Glutamatergic neuron (in vitro differentiated cells): ENCODE data around the gene HSPBP1. TPM values are rescaled to one million over a fixed set of nuclear protein-coding genes. Genes with fewer than 3 reads are reported as not detected.

Source experiments
- DNase-seq: peaks from one replicate; pipeline ENCODE4 v3.0.0; 2022
- H3K27ac Mint-ChIP-seq: one replicate; pipeline ENCODE4 v1.8.0; 2020; ENCODE audit warnings: mild to moderate bottlenecking, mixed read lengths, inconsistent platforms; ENCODE audit not compliant: unreplicated experiment
- H3K27me3 Mint-ChIP-seq: one replicate; pipeline ENCODE4 v1.8.0; 2020; ENCODE audit warnings: mild to moderate bottlenecking, moderate library complexity, mixed read lengths, inconsistent platforms; ENCODE audit not compliant: unreplicated experiment
- H3K36me3 Mint-ChIP-seq: one replicate; pipeline ENCODE4 v1.8.0; 2020; ENCODE audit warnings: mild to moderate bottlenecking, mixed read lengths, inconsistent platforms; ENCODE audit not compliant: unreplicated experiment
- H3K4me1 Mint-ChIP-seq: one replicate; pipeline ENCODE4 v1.8.0; 2020; ENCODE audit warnings: mild to moderate bottlenecking, low read depth, mixed read lengths, inconsistent platforms; ENCODE audit not compliant: unreplicated experiment
- H3K4me3 Mint-ChIP-seq: one replicate; pipeline ENCODE4 v1.8.0; 2020; ENCODE audit warnings: mild to moderate bottlenecking, mixed read lengths, inconsistent platforms; ENCODE audit not compliant: unreplicated experiment
- H3K9me3 Mint-ChIP-seq: one replicate; pipeline ENCODE4 v1.8.0; 2020; ENCODE audit warnings: mild to moderate bottlenecking, moderate library complexity, mixed read lengths, inconsistent platforms; ENCODE audit not compliant: unreplicated experiment
- total RNA-seq: library from RNA; stranded (reverse); fragmentation: NEBNext Ultra II Directional; extraction: Animal tissue kit (Norgen Biotek cat#: 25700); gene quantifications from one replicate; pipeline ENCODE4 v1.2.1, GENCODE V29; 2021; ENCODE audit not compliant: unreplicated experiment
- TF ChIP-seq, protein P1 (sequence below): fragments of 200-600 bp; sonication (generic); IDR thresholded peaks from one replicate; pipeline ENCODE4 v1.5.0; 2021; ENCODE audit not compliant: partially characterized antibody, unreplicated experiment

Gene HSPBP1
- total RNA-seq, 1 donor from 2014 or later: 41.5 TPM

DNA sequence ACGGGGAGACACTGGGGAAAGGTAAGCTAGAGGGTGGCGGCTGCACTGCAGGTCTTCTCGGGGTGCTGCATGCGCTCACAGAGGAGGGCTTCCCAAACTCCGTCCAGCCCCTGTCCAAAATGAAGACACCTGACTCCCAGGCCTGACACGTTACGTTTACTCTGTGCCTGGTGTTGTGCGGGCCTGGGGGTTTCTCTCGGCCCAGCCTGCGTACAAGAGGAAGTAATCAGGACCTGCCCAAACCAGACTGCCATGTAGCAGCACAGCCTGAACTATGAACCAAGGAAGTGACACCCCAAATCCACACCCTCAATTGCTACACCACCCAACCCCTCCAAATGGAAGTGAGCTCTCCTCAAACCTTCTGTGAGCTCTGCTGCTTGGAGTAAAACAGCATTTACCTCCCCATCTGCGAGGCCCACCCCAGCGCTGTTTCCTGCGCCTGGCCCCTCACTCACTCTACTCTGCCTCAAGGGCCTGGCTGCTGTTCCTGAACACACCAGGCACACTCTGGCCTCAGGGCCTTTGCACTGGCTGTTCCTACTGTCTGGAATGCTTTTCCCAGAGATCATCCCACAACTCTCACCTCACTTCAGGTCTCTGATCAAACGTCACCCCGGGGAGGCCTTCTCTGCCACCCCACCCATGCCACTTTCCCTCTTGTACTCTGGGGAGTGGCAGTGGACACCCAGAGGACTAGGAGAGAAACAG lies 3.0 kb downstream of the HSPBP1 start:
- TF ChIP-seq, protein P1, sequence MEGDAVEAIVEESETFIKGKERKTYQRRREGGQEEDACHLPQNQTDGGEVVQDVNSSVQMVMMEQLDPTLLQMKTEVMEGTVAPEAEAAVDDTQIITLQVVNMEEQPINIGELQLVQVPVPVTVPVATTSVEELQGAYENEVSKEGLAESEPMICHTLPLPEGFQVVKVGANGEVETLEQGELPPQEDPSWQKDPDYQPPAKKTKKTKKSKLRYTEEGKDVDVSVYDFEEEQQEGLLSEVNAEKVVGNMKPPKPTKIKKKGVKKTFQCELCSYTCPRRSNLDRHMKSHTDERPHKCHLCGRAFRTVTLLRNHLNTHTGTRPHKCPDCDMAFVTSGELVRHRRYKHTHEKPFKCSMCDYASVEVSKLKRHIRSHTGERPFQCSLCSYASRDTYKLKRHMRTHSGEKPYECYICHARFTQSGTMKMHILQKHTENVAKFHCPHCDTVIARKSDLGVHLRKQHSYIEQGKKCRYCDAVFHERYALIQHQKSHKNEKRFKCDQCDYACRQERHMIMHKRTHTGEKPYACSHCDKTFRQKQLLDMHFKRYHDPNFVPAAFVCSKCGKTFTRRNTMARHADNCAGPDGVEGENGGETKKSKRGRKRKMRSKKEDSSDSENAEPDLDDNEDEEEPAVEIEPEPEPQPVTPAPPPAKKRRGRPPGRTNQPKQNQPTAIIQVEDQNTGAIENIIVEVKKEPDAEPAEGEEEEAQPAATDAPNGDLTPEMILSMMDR: no peak
- Mint-ChIP-seq H3K9me3 (peaks cover 6% of the 10 kb centered on the region), H3K4me3 (no peak overlapping the region), H3K36me3 (peaks cover 3% of the 10 kb centered on the region), H3K27ac (no peak overlapping the region), H3K27me3 (no peaks in the 10 kb centered on the region), H3K4me1 (peaks cover 9% of the 10 kb centered on the region)
- DNase-seq: no peak

DNA sequence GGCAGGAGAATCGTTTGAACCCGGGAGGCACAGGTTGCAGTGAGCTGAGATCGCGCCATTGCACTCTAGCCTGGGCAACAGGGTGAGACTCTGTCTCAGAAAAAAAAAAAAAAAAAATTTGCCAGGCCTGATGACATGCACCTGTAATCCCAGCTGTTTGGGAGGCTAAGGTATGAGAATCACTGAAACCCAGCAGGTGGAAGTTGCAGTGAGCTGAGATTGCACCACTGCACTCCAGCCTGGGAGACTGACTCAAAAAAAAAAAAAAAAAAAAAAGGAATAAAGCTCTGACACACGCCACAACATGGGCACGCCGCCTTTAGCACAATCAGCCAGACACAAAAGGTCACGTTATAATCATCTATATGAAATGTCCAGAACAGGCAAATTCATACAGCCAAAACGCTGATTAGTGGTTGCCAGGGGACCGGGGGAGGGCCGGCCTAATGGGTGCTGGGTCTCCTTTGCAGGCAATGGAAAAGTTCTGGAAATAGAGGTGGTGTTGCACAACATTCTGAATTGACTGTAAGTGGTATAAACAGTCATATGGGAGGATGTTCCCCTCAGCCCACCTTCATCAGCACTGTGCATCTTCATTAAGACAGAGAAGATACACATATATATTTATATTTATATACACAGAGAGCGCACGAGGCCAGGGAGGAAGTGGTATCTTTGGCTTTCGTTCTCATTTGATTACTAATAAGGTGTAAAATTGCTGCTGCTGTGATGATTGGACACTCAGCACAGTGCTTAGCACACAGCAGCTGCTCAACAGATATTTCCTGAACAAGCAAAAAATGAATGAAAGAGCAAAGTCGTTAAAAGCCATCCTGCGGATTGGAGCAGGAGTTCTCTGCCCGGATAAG lies 3.8 kb downstream of the HSPBP1 start:
- TF ChIP-seq, protein P1: no peak
- peaks cover 3% of the 10 kb centered on the region for H3K36me3 Mint-ChIP-seq
- no peak for DNase-seq
- peaks cover 2% of the 10 kb centered on the region for H3K9me3 Mint-ChIP-seq
- peaks cover 9% of the 10 kb centered on the region for H3K4me1 Mint-ChIP-seq
- H3K27me3 Mint-ChIP-seq: peaks cover 3% of the 10 kb centered on the region
- no peak overlapping the region for H3K27ac Mint-ChIP-seq
- H3K4me3 Mint-ChIP-seq: no peak overlapping the region

DNA sequence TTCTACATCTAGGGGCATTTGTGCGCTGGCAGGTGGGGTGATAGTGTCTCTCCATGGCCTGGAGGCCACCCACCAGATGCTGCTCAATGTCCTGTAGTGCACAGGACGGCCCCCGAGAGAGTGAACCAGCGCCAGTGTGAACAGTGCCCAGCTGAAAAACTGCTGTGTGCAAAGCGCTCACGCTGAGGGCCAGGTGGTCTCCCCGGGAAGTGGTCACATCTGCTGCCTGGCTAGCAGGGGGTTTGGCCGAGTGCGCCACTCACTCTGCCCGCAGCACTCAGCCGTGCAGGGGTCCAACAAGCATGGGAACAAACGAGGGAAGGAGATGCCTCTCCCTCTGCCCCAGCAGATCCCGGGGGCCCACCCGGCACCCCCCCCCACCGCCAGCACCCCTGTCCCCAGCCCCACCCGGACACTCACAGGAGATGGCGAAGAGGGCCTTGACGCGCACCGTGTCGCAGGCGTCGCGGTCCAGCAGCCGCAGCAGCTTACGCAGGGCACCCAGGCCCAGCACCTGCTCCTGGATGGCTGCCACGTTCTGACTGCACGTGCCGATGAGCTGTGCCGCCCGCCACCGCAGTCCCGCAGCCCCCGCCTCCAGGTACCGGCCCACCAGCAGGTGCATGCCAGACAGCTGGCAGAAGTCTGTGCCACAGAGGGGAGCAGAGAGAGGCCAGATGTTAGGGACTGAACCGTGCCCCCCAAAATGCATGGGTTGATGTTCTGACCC lies 5.8 kb downstream of the HSPBP1 start:
- DNase-seq: no peak

DNA sequence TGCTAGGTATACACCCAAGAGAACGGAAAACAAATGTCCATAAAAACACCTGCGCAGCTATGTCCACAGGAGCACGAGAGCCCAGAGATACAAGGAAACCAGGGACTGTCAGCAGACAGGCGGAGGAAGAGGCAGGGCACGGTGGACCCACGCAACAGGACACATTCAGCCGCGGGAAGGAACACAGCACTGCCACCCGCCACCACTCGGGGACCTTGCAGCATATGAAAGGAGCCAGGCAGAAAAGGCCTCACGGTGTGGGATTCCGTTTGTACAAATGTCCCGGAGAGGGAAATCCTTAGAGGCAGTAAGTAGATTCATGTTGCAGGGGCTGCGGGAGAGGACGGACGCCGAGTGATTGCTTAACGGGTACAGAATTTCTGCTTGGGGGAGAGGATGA lies 7.8 kb downstream of the HSPBP1 start:
- Mint-ChIP-seq H3K36me3 (peaks cover 3% of the 10 kb centered on the region), H3K27ac (no peak overlapping the region), H3K9me3 (no peaks in the 10 kb centered on the region), H3K4me3 (no peak overlapping the region), H3K4me1 (peaks cover 6% of the 10 kb centered on the region), H3K27me3 (peaks cover 3% of the 10 kb centered on the region)
- no peak for DNase-seq
- TF ChIP-seq, protein P1: no peak

More for the DNA sequence above, 5.8 kb downstream of the HSPBP1 start:
- Mint-ChIP-seq H3K27ac (no peak overlapping the region), H3K4me1 (peaks cover 6% of the 10 kb centered on the region), H3K9me3 (no peaks in the 10 kb centered on the region), H3K4me3 (no peak overlapping the region), H3K36me3 (peaks cover 3% of the 10 kb centered on the region), H3K27me3 (peaks cover 3% of the 10 kb centered on the region)
- TF ChIP-seq, protein P1: no peak
